Nephron progenitor cell (in vitro differentiated cells): Measurements from ENCODE around the gene RCAN2.

Experiments
- DNase-seq: peaks from one replicate; pipeline ENCODE4 v3.0.0; 2021
- H3K27ac Mint-ChIP-seq: 2 replicates; pipeline ENCODE4 v1.8.0; 2021; ENCODE audit warnings: mild to moderate bottlenecking, moderate library complexity, mixed read lengths
- H3K27me3 Mint-ChIP-seq: 2 replicates; pipeline ENCODE4 v1.8.0; 2021; ENCODE audit warnings: mild to moderate bottlenecking, low read depth, mixed read lengths; ENCODE audit not compliant: poor library complexity
- H3K36me3 Mint-ChIP-seq: 2 replicates; pipeline ENCODE4 v1.8.0; 2021; ENCODE audit warnings: low read depth, mixed read lengths
- H3K4me1 Mint-ChIP-seq: 2 replicates; pipeline ENCODE4 v1.8.0; 2021; ENCODE audit warnings: mixed read lengths
- H3K4me3 Mint-ChIP-seq: 2 replicates; pipeline ENCODE4 v1.8.0; 2021; ENCODE audit warnings: mild to moderate bottlenecking, moderate library complexity, mixed read lengths
- H3K9me3 Mint-ChIP-seq: 2 replicates; pipeline ENCODE4 v1.8.0; 2021; ENCODE audit warnings: mild to moderate bottlenecking, moderate library complexity, mixed read lengths
- TF ChIP-seq, protein P1 (sequence below): fragments of 200-600 bp; sonication (generic); IDR thresholded peaks from 2 replicates; pipeline ENCODE4 v1.5.0; 2021; ENCODE audit warnings: antibody characterized with exemption

RCAN2 gene

DNA sequence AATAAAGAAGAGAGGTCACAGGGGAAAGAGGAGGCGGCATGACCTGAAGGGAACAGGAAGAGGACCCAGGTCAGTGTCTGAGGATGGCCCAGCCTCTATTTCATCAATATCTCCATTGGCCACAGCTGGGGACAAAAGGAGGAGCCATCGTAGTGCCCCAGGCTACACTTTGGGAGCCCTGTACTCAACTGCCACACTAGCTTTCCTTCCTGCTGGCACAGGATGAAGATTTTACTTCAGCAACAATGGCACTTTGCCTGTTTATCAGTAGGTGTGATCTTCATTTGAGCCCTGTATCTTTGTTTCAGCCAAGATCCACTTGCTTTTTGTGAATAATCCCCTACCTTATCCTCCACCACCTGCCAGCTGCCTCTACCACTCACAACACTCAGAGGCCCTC is 35.4 kb upstream of the RCAN2 start:
- TF ChIP-seq, protein P1, sequence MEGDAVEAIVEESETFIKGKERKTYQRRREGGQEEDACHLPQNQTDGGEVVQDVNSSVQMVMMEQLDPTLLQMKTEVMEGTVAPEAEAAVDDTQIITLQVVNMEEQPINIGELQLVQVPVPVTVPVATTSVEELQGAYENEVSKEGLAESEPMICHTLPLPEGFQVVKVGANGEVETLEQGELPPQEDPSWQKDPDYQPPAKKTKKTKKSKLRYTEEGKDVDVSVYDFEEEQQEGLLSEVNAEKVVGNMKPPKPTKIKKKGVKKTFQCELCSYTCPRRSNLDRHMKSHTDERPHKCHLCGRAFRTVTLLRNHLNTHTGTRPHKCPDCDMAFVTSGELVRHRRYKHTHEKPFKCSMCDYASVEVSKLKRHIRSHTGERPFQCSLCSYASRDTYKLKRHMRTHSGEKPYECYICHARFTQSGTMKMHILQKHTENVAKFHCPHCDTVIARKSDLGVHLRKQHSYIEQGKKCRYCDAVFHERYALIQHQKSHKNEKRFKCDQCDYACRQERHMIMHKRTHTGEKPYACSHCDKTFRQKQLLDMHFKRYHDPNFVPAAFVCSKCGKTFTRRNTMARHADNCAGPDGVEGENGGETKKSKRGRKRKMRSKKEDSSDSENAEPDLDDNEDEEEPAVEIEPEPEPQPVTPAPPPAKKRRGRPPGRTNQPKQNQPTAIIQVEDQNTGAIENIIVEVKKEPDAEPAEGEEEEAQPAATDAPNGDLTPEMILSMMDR = no peak
- DNase-seq = no peak
- Mint-ChIP-seq H3K4me3 (no peak overlapping the region), H3K27ac (no peak overlapping the region), H3K27me3 (peaks cover 3% of the 10 kb centered on the region), H3K36me3 (no peaks in the 10 kb centered on the region), H3K4me1 (no peaks in the 10 kb centered on the region), H3K9me3 (no peaks in the 10 kb centered on the region)

DNA sequence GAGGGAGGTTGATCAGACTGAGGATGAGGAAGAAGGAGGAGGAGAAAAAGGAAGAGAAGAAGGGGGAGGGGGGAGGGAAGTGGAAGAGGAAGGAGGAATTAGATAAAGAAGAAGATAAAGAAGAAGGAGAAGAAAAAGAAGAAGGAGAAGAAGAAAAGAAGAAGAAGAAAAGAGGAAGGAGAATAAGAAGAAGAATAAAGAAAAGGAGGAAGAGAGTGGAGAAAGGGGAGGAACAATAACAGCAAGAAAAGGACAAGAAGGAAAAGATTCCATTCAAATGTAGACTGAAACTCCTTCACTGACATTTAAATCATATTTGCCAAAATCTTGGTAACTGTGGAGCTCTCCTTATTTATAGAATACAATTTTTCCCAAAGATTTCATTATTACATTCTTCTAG is 34.3 kb upstream of the RCAN2 start:
- Mint-ChIP-seq H3K27ac (no peak overlapping the region), H3K36me3 (no peaks in the 10 kb centered on the region), H3K9me3 (no peaks in the 10 kb centered on the region), H3K4me1 (no peaks in the 10 kb centered on the region), H3K4me3 (no peak overlapping the region), H3K27me3 (peaks cover 3% of the 10 kb centered on the region)
- TF ChIP-seq, protein P1 = no peak
- DNase-seq = no peak

DNA sequence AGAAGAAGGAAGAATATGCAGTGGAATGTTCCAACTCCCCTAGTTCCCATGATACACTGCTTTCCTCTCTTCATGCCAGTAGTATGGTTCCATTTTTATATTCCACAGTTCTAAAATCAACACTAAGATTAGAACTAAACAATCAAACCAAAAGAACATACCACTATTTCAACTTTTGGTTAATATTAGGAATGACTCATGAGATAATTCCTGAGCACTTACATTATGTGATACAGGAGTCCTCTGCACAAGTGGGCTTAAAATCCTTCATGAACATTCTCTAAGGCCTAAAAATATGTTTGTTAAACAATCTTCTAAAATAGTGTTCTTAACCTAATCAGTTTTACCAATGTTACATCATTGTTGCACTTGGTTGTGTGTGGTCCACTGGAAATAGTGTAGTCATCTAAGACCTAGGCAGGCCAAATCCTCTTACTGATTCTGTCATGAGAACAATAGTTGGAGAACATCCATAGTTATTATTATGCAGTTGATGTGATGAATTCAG is 30.3 kb upstream of the RCAN2 start:
- H3K27ac Mint-ChIP-seq = no peak overlapping the region
- no peaks in the 10 kb centered on the region for H3K36me3 Mint-ChIP-seq
- H3K27me3 Mint-ChIP-seq = no peaks in the 10 kb centered on the region
- H3K4me3 Mint-ChIP-seq = no peak overlapping the region
- TF ChIP-seq, protein P1 = no peak
- no peaks in the 10 kb centered on the region for H3K4me1 Mint-ChIP-seq
- H3K9me3 Mint-ChIP-seq = no peaks in the 10 kb centered on the region
- DNase-seq = no peak

DNA sequence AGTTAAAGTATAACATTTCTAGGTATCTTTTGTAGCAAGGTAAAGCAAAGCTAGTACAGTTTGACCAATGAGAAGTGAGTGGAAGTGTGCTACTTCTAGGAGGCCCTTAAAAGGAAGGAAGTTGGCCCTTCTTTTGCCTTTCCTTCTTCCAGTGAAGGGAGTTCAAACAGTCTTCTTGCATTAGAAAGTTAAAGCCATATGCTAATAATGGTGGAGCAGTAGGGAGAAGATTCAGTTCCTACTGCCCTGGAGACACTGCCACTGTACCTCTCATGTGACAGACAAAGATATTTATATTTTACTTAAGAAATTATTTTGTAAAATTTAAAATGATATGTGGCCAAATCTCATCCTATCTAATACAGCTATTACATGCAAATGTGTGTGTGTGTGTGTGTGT is 26.0 kb upstream of the RCAN2 start:
- no peaks in the 10 kb centered on the region for H3K4me1 Mint-ChIP-seq

DNA sequence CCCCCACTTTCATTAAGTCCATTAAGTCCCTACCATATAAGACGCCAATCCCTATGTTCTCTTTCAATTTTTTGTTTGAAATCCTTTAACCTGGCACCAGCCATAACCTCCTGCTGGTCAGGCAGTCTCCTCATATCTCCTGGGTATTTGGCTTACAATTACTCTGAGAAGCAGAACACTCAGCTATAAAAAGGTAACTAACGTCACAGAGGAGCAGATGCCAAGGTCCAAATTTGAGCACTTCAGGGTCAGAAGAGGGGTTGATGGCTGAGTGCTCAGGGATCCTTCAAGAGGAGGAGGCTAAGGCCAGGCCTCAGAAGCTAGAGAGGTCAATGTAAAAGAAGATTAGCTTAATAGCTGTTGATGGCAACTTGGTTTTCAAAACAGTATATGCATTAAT is 22.3 kb upstream of the RCAN2 start:
- TF ChIP-seq, protein P1 = no peak
- DNase-seq = no peak
- H3K27me3 Mint-ChIP-seq = no peaks in the 10 kb centered on the region
- no peaks in the 10 kb centered on the region for H3K36me3 Mint-ChIP-seq
- H3K4me1 Mint-ChIP-seq = no peaks in the 10 kb centered on the region
- H3K4me3 Mint-ChIP-seq = no peak overlapping the region
- no peaks in the 10 kb centered on the region for H3K9me3 Mint-ChIP-seq
- H3K27ac Mint-ChIP-seq = no peak overlapping the region

More for the DNA sequence above, 26.0 kb upstream of the RCAN2 start:
- H3K27ac Mint-ChIP-seq = no peak overlapping the region
- no peak overlapping the region for H3K4me3 Mint-ChIP-seq
- H3K36me3 Mint-ChIP-seq = no peaks in the 10 kb centered on the region
- no peak for DNase-seq
- H3K9me3 Mint-ChIP-seq = no peaks in the 10 kb centered on the region
- no peaks in the 10 kb centered on the region for H3K27me3 Mint-ChIP-seq
- TF ChIP-seq, protein P1 = no peak

DNA sequence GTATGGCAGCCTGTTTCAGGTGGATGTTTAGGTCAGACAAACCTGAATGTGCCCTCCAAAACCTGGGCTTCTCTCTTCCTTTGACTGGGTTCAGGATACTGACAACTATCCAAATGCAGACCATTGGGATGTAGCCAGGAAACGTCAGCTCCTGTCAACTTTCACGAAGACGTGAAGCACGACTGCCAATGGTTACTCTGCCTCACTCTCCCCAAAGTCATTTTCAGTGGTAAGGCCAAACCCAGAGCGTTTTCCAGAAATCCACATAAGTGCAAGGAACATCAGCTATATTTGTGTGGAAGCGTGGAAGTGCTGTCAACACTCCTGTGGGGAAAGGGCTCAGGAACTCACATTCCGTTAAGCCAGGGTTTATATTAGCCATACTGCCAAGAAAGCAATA is 20.1 kb upstream of the RCAN2 start:
- H3K4me3 Mint-ChIP-seq = no peak overlapping the region
- TF ChIP-seq, protein P1 = no peak
- DNase-seq = no peak

More for the DNA sequence above, 20.1 kb upstream of the RCAN2 start:
- H3K27ac Mint-ChIP-seq = no peak overlapping the region
- no peaks in the 10 kb centered on the region for H3K27me3 Mint-ChIP-seq
- no peaks in the 10 kb centered on the region for H3K36me3 Mint-ChIP-seq
- H3K9me3 Mint-ChIP-seq = no peaks in the 10 kb centered on the region
- no peaks in the 10 kb centered on the region for H3K4me1 Mint-ChIP-seq
